ENCODE measurements around the gene GNG7.

The GNG7 gene

DNA sequence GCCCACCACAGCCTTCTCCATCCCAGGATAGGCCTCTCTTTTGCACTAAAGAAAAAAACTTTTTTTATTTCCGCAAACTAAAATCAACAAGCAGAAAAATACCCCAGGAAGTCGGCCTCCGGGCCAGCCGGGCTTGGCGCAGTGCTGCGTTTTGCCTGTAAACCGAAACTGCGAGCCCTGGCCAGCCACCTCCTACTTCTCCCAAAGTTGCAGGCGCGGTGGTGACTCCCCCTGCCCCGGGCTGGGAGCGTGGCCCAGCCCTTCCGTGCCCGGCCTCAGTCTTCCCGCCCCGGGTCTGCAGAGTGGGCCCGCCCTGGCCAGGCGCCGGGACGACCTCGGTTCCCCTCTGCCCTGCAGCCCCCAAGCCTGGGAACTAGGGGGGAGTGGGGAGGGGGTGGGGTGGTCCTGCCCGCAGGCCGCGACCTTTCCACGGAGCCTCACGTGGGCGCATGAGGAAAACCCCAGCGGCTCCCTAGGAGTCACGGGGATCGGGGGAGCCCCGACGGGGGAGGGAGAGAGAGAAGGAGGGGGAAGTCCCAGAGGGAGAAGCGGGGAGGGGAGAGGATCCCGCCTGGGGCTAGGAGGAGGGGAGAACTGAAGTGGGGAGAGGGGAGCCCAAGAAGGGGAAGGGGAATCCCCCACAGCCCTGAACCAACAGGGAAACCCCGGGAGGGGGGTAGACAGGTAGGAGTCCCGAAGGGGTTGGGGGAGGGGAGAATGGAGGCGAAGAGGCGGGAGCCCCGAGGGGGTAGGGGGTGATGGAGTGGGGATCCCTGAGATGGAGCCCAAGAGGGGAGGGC is 223.5 kb downstream of the GNG7 start (continued):
- no peak for TF ChIP-seq CSRNP3 (CRISPR knock-in tag; IDR thresholded peaks at IDR 0.05)
- TF ChIP-seq ZFP3 (CRISPR knock-in tag; IDR thresholded peaks at IDR 0.05) = no peak
- no peak for TF ChIP-seq BACH2 (CRISPR knock-in tag; IDR thresholded peaks at IDR 0.05; ENCODE audit: borderline replicate concordance)
- TF ChIP-seq, protein P1, sequence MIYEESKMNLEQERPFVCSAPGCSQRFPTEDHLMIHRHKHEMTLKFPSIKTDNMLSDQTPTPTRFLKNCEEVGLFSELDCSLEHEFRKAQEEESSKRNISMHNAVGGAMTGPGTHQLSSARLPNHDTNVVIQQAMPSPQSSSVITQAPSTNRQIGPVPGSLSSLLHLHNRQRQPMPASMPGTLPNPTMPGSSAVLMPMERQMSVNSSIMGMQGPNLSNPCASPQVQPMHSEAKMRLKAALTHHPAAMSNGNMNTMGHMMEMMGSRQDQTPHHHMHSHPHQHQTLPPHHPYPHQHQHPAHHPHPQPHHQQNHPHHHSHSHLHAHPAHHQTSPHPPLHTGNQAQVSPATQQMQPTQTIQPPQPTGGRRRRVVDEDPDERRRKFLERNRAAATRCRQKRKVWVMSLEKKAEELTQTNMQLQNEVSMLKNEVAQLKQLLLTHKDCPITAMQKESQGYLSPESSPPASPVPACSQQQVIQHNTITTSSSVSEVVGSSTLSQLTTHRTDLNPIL (CRISPR knock-in tag; IDR thresholded peaks at IDR 0.05; ENCODE audit: low read depth) = no peak
- no peak for TF ChIP-seq OSR1 (CRISPR knock-in tag; IDR thresholded peaks at IDR 0.05)
- TF ChIP-seq ARNTL (CRISPR knock-in tag; IDR thresholded peaks at IDR 0.05; ENCODE audit: borderline replicate concordance, low read depth) = no peak
- no peak for TF ChIP-seq PPARA (CRISPR knock-in tag; IDR thresholded peaks at IDR 0.05; ENCODE audit: borderline replicate concordance)
- TF ChIP-seq ZNF8 (CRISPR knock-in tag; IDR thresholded peaks at IDR 0.05) = no peak
- TF ChIP-seq TOX (CRISPR knock-in tag; IDR thresholded peaks at IDR 0.05; ENCODE audit: borderline replicate concordance) = no peak
- no peak for TF ChIP-seq ISL1 (CRISPR knock-in tag; IDR thresholded peaks at IDR 0.05)

DNA sequence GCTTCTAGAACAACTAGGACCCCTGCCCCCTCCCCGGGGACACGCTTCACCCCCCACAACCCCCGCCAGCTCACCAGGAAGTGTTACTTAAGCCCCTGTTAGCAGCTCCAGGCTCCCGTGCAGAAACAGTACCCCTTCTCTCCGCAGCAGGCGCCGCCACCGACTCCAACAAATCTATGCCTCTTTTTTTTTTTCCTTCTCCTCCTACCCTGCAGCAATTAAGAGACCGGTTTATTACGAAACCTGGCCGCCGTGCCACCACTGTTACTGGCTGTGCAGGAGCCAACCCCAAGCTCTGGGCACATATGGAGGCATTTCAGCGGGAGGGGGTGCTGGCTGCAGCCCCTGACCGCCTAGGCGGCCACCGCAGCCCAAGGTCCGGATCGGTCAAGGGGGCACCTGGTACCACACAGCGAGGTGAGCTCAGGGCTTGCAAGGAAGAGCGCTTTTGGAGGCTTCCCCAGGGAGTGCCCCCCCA is 224.2 kb downstream of the GNG7 start:
- TF ChIP-seq BACH2 (CRISPR knock-in tag; IDR thresholded peaks at IDR 0.05; ENCODE audit: borderline replicate concordance) (no peak), TSHZ2 (CRISPR knock-in tag; IDR thresholded peaks at IDR 0.05) (no peak), CSRNP3 (CRISPR knock-in tag; IDR thresholded peaks at IDR 0.05) (no peak), ZFP3 (CRISPR knock-in tag; IDR thresholded peaks at IDR 0.05) (no peak), ESRRG (CRISPR knock-in tag; IDR thresholded peaks at IDR 0.05) (no peak), ZNF70 (CRISPR knock-in tag; IDR thresholded peaks at IDR 0.05) (no peak), ZFP30 (CRISPR knock-in tag; IDR thresholded peaks at IDR 0.05) (no peak), RARB (CRISPR knock-in tag; IDR thresholded peaks at IDR 0.05) (no peak), TOX (CRISPR knock-in tag; IDR thresholded peaks at IDR 0.05; ENCODE audit: borderline replicate concordance) (no peak), TCF4 (CRISPR knock-in tag; IDR thresholded peaks at IDR 0.05; ENCODE audit: borderline replicate concordance) (no peak), PPARA (CRISPR knock-in tag; IDR thresholded peaks at IDR 0.05; ENCODE audit: borderline replicate concordance) (no peak)
- TF ChIP-seq, protein P2, sequence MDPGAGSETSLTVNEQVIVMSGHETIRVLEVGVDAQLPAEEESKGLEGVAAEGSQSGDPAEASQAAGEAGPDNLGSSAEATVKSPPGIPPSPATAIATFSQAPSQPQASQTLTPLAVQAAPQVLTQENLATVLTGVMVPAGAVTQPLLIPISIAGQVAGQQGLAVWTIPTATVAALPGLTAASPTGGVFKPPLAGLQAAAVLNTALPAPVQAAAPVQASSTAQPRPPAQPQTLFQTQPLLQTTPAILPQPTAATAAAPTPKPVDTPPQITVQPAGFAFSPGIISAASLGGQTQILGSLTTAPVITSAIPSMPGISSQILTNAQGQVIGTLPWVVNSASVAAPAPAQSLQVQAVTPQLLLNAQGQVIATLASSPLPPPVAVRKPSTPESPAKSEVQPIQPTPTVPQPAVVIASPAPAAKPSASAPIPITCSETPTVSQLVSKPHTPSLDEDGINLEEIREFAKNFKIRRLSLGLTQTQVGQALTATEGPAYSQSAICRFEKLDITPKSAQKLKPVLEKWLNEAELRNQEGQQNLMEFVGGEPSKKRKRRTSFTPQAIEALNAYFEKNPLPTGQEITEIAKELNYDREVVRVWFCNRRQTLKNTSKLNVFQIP (CRISPR knock-in tag; IDR thresholded peaks at IDR 0.05; ENCODE audit: borderline replicate concordance, low read depth) = no peak
- TF ChIP-seq, protein P1 (CRISPR knock-in tag; IDR thresholded peaks at IDR 0.05; ENCODE audit: low read depth) = no peak
- TF ChIP-seq, protein P3, sequence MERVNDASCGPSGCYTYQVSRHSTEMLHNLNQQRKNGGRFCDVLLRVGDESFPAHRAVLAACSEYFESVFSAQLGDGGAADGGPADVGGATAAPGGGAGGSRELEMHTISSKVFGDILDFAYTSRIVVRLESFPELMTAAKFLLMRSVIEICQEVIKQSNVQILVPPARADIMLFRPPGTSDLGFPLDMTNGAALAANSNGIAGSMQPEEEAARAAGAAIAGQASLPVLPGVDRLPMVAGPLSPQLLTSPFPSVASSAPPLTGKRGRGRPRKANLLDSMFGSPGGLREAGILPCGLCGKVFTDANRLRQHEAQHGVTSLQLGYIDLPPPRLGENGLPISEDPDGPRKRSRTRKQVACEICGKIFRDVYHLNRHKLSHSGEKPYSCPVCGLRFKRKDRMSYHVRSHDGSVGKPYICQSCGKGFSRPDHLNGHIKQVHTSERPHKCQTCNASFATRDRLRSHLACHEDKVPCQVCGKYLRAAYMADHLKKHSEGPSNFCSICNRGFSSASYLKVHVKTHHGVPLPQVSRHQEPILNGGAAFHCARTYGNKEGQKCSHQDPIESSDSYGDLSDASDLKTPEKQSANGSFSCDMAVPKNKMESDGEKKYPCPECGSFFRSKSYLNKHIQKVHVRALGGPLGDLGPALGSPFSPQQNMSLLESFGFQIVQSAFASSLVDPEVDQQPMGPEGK (CRISPR knock-in tag; IDR thresholded peaks at IDR 0.05; ENCODE audit: borderline replicate concordance) = no peak
- peak; percentile 3 for ATAC-seq
